Activated naive CD8-positive, alpha-beta T cell treated with anti-CD3 and anti-CD28 coated beads, Interleukin-2, amount 10 ng/mL, durations not matched to agents 7 days and 5 days (primary cell): Measurements from ENCODE around the gene BRME1. TPM values are rescaled to one million over a fixed set of nuclear protein-coding genes. Genes with fewer than 3 reads are reported as not detected.

Experiments
- ATAC-seq: fragments of 150-1000 bp; cut with Tn5 transposase; one replicate; pipeline ENCODE4 v1.10.0; 2021; ENCODE audit warnings: low read depth, moderate library complexity
- POLR2A ChIA-PET: fragments of 350-600 bp; sonication (Branson Sonifier 250); formaldehyde crosslinking; loops from one replicate; lab custom pipeline; 2021; ENCODE audit warnings: antibody characterized with exemption; lab: Charles Lee
- DNase-seq: peaks from one replicate; pipeline ENCODE4 v3.0.0; 2021
- H3K27ac Mint-ChIP-seq: one replicate; pipeline ENCODE4 v1.8.0; 2022; ENCODE audit warnings: mild to moderate bottlenecking, mixed read lengths
- H3K27me3 Mint-ChIP-seq: one replicate; pipeline ENCODE4 v1.8.0; 2022; ENCODE audit warnings: mild to moderate bottlenecking, moderate library complexity, mixed read lengths
- H3K36me3 Mint-ChIP-seq: one replicate; pipeline ENCODE4 v1.8.0; 2021; ENCODE audit warnings: mild to moderate bottlenecking, mixed read lengths
- H3K4me1 Mint-ChIP-seq: one replicate; pipeline ENCODE4 v1.8.0; 2021; ENCODE audit warnings: mixed read lengths
- H3K4me3 Mint-ChIP-seq: one replicate; pipeline ENCODE4 v1.8.0; 2022; ENCODE audit warnings: mild to moderate bottlenecking, moderate library complexity, mixed read lengths
- H3K9me3 Mint-ChIP-seq: one replicate; pipeline ENCODE4 v1.8.0; 2021; ENCODE audit warnings: mixed read lengths
- total RNA-seq, 2 experiments: library from RNA; stranded (reverse); gene quantifications; one replicate each; pipeline ENCODE4 v1.2.3, GENCODE V29; 2021

The BRME1 gene
- total RNA-seq, 2 experiments from 2014 or later = 5.5 to 7.2 TPM

GRCh38 chr19:13899393-13899792 lies 6.5 kb downstream of the BRME1 start:
- no peak for DNase-seq
- POLR2A ChIA-PET = interaction anchor here (1.2 kb wide), 1 partner anchor 135 kb away, joined by 3 read pairs; no protein-coding TSS in a partner anchor
- ATAC-seq = no peak
- Mint-ChIP-seq H3K36me3 (no peaks in the 10 kb centered on the region), H3K27me3 (no peaks in the 10 kb centered on the region), H3K9me3 (no peaks in the 10 kb centered on the region), H3K4me1 (peaks cover 12% of the 10 kb centered on the region), H3K27ac (no peak overlapping the region), H3K4me3 (no peak overlapping the region)

GRCh38 chr19:13896227-13896626 lies 9.7 kb downstream of the BRME1 start:
- POLR2A ChIA-PET = no interaction called here
- Mint-ChIP-seq H3K4me1 (peaks cover 4% of the 10 kb centered on the region), H3K4me3 (no peak overlapping the region), H3K9me3 (no peaks in the 10 kb centered on the region), H3K27ac (no peak overlapping the region), H3K36me3 (no peaks in the 10 kb centered on the region), H3K27me3 (no peaks in the 10 kb centered on the region)
- no peak for DNase-seq
- ATAC-seq = no peak

GRCh38 chr19:13894552-13894951 lies 11.4 kb downstream of the BRME1 start:
- Mint-ChIP-seq H3K36me3 (no peaks in the 10 kb centered on the region), H3K9me3 (no peaks in the 10 kb centered on the region), H3K27ac (no peak overlapping the region), H3K4me3 (no peak overlapping the region), H3K27me3 (no peaks in the 10 kb centered on the region), H3K4me1 (peaks cover 3% of the 10 kb centered on the region)
- no peak for DNase-seq
- POLR2A ChIA-PET = no interaction called here
- ATAC-seq = no peak

- POLR2A ChIA-PET = interaction anchor here (0.6 kb wide), 1 partner anchor 142 kb away, joined by 3 read pairs; no protein-coding TSS in a partner anchor
- no peak overlapping the region for H3K27ac Mint-ChIP-seq
Measured at GRCh38 chr19:13892870-13893269, 13.0 kb downstream of the BRME1 start.

GRCh38 chr19:13890136-13890535 lies 15.8 kb downstream of the BRME1 start:
- no peaks in the 10 kb centered on the region for H3K36me3 Mint-ChIP-seq
- no peak overlapping the region for H3K27ac Mint-ChIP-seq
- H3K4me1 Mint-ChIP-seq = peaks cover 18% of the 10 kb centered on the region
- no peak overlapping the region for H3K4me3 Mint-ChIP-seq
- H3K27me3 Mint-ChIP-seq = no peaks in the 10 kb centered on the region
- POLR2A ChIA-PET = no interaction called here
- H3K9me3 Mint-ChIP-seq = no peaks in the 10 kb centered on the region
- ATAC-seq (no peak), DNase-seq (no peak)

More at GRCh38 chr19:13892870-13893269, 13.0 kb downstream of the BRME1 start:
- Mint-ChIP-seq H3K36me3 (no peaks in the 10 kb centered on the region), H3K27me3 (no peaks in the 10 kb centered on the region), H3K9me3 (no peaks in the 10 kb centered on the region), H3K4me1 (no peaks in the 10 kb centered on the region), H3K4me3 (no peak overlapping the region)
- ATAC-seq = no peak
- no peak for DNase-seq

- ATAC-seq = no peak
- DNase-seq = no peak
- Mint-ChIP-seq H3K36me3 (no peaks in the 10 kb centered on the region), H3K27me3 (no peaks in the 10 kb centered on the region), H3K4me3 (no peak overlapping the region), H3K4me1 (peaks cover 22% of the 10 kb centered on the region), H3K27ac (no peak overlapping the region), H3K9me3 (no peaks in the 10 kb centered on the region)
- POLR2A ChIA-PET = interaction anchor here (0.7 to 0.9 kb wide), 2 partner anchors 14 to 46 kb away, joined by 4 to 5 read pairs; no protein-coding TSS in a partner anchor
Measured at GRCh38 chr19:13888281-13888680, 17.6 kb downstream of the BRME1 start.

GRCh38 chr19:13887517-13887916 lies 18.4 kb downstream of the BRME1 start:
- ATAC-seq (no peak), DNase-seq (no peak)
- POLR2A ChIA-PET = interaction anchor here (0.7 to 2.5 kb wide), 2 partner anchors 47 to 144 kb away, joined by 4 to 6 read pairs; partner anchors contain the start of gene IL27RA
- no peaks in the 10 kb centered on the region for H3K27me3 Mint-ChIP-seq
- peaks cover 25% of the 10 kb centered on the region for H3K4me1 Mint-ChIP-seq
- no peak overlapping the region for H3K4me3 Mint-ChIP-seq
- H3K36me3 Mint-ChIP-seq = no peaks in the 10 kb centered on the region
- H3K9me3 Mint-ChIP-seq = no peaks in the 10 kb centered on the region
- no peak overlapping the region for H3K27ac Mint-ChIP-seq

GRCh38 chr19:13887018-13887436 lies 18.9 kb downstream of the BRME1 start:
- Mint-ChIP-seq H3K36me3 (no peaks in the 10 kb centered on the region), H3K9me3 (no peaks in the 10 kb centered on the region), H3K27me3 (no peaks in the 10 kb centered on the region), H3K4me3 (no peak overlapping the region), H3K4me1 (peaks cover 30% of the 10 kb centered on the region), H3K27ac (no peak overlapping the region)
- POLR2A ChIA-PET = interaction anchor here (0.7 to 2.5 kb wide), 2 partner anchors 11 to 145 kb away, joined by 6 read pairs; partner anchors contain the start of gene IL27RA
- ATAC-seq (peak; percentile 67), DNase-seq (no peak)

GRCh38 chr19:13885826-13886365 lies 20.0 kb downstream of the BRME1 start:
- Mint-ChIP-seq H3K36me3 (no peaks in the 10 kb centered on the region), H3K4me3 (no peak overlapping the region), H3K27me3 (no peaks in the 10 kb centered on the region), H3K4me1 (peaks cover 41% of the 10 kb centered on the region), H3K9me3 (no peaks in the 10 kb centered on the region), H3K27ac (peak overlapping the region; percentile 42)
- no peak for DNase-seq
- POLR2A ChIA-PET = interaction anchor here (2.5 kb wide), 1 partner anchor 146 kb away, joined by 6 read pairs; the partner anchor contains the start of gene IL27RA
- no peak for ATAC-seq

GRCh38 chr19:13884726-13885591 lies 21.0 kb downstream of the BRME1 start:
- POLR2A ChIA-PET = interaction anchor here (2.5 kb wide), 1 partner anchor 147 kb away, joined by 6 read pairs; the partner anchor contains the start of gene IL27RA
- Mint-ChIP-seq H3K4me1 (peaks cover 48% of the 10 kb centered on the region), H3K9me3 (no peaks in the 10 kb centered on the region), H3K36me3 (no peaks in the 10 kb centered on the region), H3K27me3 (no peaks in the 10 kb centered on the region), H3K4me3 (no peak overlapping the region), H3K27ac (no peak overlapping the region)
- DNase-seq (no peak), ATAC-seq (no peak)

- Mint-ChIP-seq H3K4me3 (no peak overlapping the region), H3K9me3 (no peaks in the 10 kb centered on the region), H3K4me1 (peaks cover 49% of the 10 kb centered on the region), H3K27ac (peak overlapping the region; percentile 33), H3K36me3 (no peaks in the 10 kb centered on the region), H3K27me3 (no peaks in the 10 kb centered on the region)
- DNase-seq (no peak), ATAC-seq (no peak)
- POLR2A ChIA-PET = interaction anchor here (0.6 to 2.0 kb wide), 4 partner anchors 11 to 164 kb away, joined by 3 to 6 read pairs (median 4); partner anchors contain the start of genes BRME1 and CC2D1A
Measured at GRCh38 chr19:13883516-13884064, 22.3 kb downstream of the BRME1 start.

GRCh38 chr19:13882836-13883235 lies 23.1 kb downstream of the BRME1 start:
- peaks cover 49% of the 10 kb centered on the region for H3K4me1 Mint-ChIP-seq
- no peaks in the 10 kb centered on the region for H3K36me3 Mint-ChIP-seq

GRCh38 chr19:13882419-13882795 lies 23.5 kb downstream of the BRME1 start:
- peaks cover 47% of the 10 kb centered on the region for H3K4me1 Mint-ChIP-seq
- DNase-seq (no peak), ATAC-seq (no peak)
- H3K27ac Mint-ChIP-seq = peak overlapping the region; percentile 66
- peak overlapping the region; percentile 62 for H3K4me3 Mint-ChIP-seq
- POLR2A ChIA-PET = interaction anchor here (0.9 to 3.8 kb wide), 13 partner anchors 23 to 254 kb away, joined by 3 to 19 read pairs (median 3); partner anchors contain the start of genes ASF1B, BRME1, CC2D1A and DCAF15
- no peaks in the 10 kb centered on the region for H3K36me3 Mint-ChIP-seq
- H3K9me3 Mint-ChIP-seq = no peaks in the 10 kb centered on the region
- no peaks in the 10 kb centered on the region for H3K27me3 Mint-ChIP-seq

More at GRCh38 chr19:13882836-13883235, 23.1 kb downstream of the BRME1 start:
- peak overlapping the region; percentile 42 for H3K4me3 Mint-ChIP-seq
- POLR2A ChIA-PET = interaction anchor here (0.6 to 3.8 kb wide), 9 partner anchors 11 to 254 kb away, joined by 3 to 19 read pairs (median 4); partner anchors contain the start of genes ASF1B, BRME1, CC2D1A and MISP3
- no peak overlapping the region for H3K27ac Mint-ChIP-seq
- no peaks in the 10 kb centered on the region for H3K9me3 Mint-ChIP-seq
- H3K27me3 Mint-ChIP-seq = no peaks in the 10 kb centered on the region
- no peak for ATAC-seq
- no peak for DNase-seq
